KMS-11 (cell line): Measurements from ENCODE around the gene THAP12.

Experiments
- H2AFZ ChIP-seq: fragments of 200-600 bp; sonication (generic); 2 replicates; pipeline ENCODE4 v1.6.1; 2016; ENCODE audit warnings: antibody characterized with exemption, mixed run types, low read depth
- H3K27ac ChIP-seq: fragments of 200-600 bp; sonication (generic); 2 replicates; pipeline ENCODE4 v1.6.1; 2016; ENCODE audit warnings: mild to moderate bottlenecking, mixed run types
- H3K27me3 ChIP-seq: fragments of 200-600 bp; sonication (generic); 2 replicates; pipeline ENCODE4 v1.6.1; 2017; ENCODE audit warnings: mild to moderate bottlenecking, low read depth, mixed run types, moderate library complexity; ENCODE audit not compliant: insufficient read depth
- H3K36me3 ChIP-seq: fragments of 200-600 bp; sonication (generic); 2 replicates; pipeline ENCODE4 v1.6.1; 2017; ENCODE audit warnings: mild to moderate bottlenecking, mixed run types; ENCODE audit not compliant: insufficient read depth
- H3K4me1 ChIP-seq: fragments of 200-600 bp; sonication (generic); 2 replicates; pipeline ENCODE4 v1.6.1; 2016; ENCODE audit warnings: mild to moderate bottlenecking, low read depth, mixed run types; ENCODE audit not compliant: poor library complexity, severe bottlenecking
- H3K4me2 ChIP-seq: fragments of 200-600 bp; sonication (generic); 2 replicates; pipeline ENCODE4 v1.7.0; 2016; ENCODE audit warnings: mild to moderate bottlenecking, mixed run types
- H3K4me3 ChIP-seq: fragments of 200-600 bp; sonication (generic); IDR thresholded peaks from 2 replicates; pipeline ENCODE4 v1.6.1; 2017; ENCODE audit warnings: low read depth, low read length, mixed read lengths; ENCODE audit not compliant: insufficient read depth
- H3K79me2 ChIP-seq: fragments of 200-600 bp; sonication (generic); 2 replicates; pipeline ENCODE4 v1.6.1; 2016; ENCODE audit warnings: low read depth, mixed run types; ENCODE audit not compliant: insufficient read depth
- H3K9ac ChIP-seq: fragments of 200-600 bp; sonication (generic); 2 replicates; pipeline ENCODE4 v1.6.1; 2016; ENCODE audit warnings: mild to moderate bottlenecking, mixed run types
- H4K20me1 ChIP-seq: fragments of 200-600 bp; sonication (generic); 2 replicates; pipeline ENCODE4 v1.6.1; 2016; ENCODE audit warnings: mild to moderate bottlenecking, mixed run types; ENCODE audit not compliant: insufficient read depth
- TF ChIP-seq, protein P1 (sequence below): fragments of 200-600 bp; sonication (generic); conservative IDR thresholded peaks from 2 replicates; pipeline ENCODE4 v1.6.1; 2017; ENCODE audit warnings: low read depth, mild to moderate bottlenecking, antibody characterized with exemption, low read length, moderate library complexity, mixed read lengths

THAP12 gene

DNA sequence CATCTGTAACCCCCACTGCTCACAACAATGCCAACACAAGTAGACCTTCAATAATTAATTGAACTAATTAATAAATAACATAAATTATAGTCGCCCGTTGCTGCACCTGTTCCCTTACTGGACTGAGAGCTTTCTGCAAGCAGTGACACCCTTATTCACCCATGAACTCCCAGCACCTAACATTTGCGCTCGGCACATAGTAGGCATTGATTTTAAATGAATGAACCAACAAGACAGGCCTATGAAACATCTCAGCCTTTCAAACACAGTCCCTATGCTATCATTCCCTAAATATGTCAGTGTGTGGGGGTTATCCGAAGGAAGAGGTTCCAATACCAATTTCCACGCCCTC, 1.1 kb downstream of the THAP12 start:
- peak overlapping the region; percentile 84 for H3K4me2 ChIP-seq
- H3K27ac ChIP-seq, result peak overlapping the region; percentile 69
- H3K36me3 ChIP-seq, result no peaks in the 10 kb centered on the region
- H2AFZ ChIP-seq, result peak overlapping the region; percentile 70
- peaks cover 17% of the 10 kb centered on the region for H4K20me1 ChIP-seq
- H3K27me3 ChIP-seq, result no peaks in the 10 kb centered on the region
- TF ChIP-seq, protein P1, sequence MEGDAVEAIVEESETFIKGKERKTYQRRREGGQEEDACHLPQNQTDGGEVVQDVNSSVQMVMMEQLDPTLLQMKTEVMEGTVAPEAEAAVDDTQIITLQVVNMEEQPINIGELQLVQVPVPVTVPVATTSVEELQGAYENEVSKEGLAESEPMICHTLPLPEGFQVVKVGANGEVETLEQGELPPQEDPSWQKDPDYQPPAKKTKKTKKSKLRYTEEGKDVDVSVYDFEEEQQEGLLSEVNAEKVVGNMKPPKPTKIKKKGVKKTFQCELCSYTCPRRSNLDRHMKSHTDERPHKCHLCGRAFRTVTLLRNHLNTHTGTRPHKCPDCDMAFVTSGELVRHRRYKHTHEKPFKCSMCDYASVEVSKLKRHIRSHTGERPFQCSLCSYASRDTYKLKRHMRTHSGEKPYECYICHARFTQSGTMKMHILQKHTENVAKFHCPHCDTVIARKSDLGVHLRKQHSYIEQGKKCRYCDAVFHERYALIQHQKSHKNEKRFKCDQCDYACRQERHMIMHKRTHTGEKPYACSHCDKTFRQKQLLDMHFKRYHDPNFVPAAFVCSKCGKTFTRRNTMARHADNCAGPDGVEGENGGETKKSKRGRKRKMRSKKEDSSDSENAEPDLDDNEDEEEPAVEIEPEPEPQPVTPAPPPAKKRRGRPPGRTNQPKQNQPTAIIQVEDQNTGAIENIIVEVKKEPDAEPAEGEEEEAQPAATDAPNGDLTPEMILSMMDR, result no peak
- peak overlapping the region; percentile 46 for H3K4me3 ChIP-seq
- peak overlapping the region; percentile 94 for H3K9ac ChIP-seq
- peaks cover 58% of the 10 kb centered on the region for H3K79me2 ChIP-seq
- peaks cover 50% of the 10 kb centered on the region for H3K4me1 ChIP-seq

DNA sequence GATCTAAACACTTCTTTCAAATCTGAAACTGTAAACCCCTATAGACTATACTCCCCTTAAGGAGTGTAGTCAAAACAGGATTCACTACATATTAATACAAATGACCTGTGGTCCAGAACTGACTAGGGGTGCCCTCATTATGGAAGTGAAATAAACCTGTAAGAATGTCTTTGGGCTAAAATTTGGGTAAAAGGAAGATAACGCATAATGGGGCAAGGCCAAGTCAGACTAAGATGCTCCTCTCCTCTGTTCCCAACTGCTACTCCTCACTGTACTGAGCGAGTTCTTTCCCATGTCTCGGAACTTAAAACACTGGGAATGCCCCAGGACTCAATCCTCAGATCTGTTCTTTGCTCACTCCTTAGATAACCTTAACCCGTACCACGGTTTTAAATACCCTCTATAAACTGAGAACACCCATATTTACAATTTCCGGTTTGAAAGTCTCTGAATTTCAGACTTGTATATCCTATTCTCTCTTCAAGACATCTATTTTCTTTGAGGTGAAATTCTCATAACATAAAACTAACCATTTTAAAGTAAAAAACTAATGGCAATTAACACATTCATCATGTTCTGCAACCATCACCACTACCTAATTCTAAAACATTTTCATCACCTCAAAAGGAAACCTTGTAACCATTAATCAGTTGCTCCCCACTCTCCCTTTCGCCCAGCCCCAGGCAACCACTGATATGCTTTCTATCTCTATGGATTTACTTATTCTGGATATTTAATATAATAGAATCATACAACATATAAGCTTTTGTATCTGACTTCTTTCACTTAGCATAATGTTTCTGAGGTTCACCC, 4.0 kb downstream of the THAP12 start:
- Histone ChIP-seq H3K27me3 (no peaks in the 10 kb centered on the region), H3K4me3 (no peak overlapping the region), H2AFZ (no peak overlapping the region), H3K79me2 (peaks cover 86% of the 10 kb centered on the region), H3K4me2 (no peak overlapping the region), H3K36me3 (no peaks in the 10 kb centered on the region), H3K4me1 (peaks cover 45% of the 10 kb centered on the region), H4K20me1 (peaks cover 21% of the 10 kb centered on the region), H3K9ac (no peak overlapping the region), H3K27ac (no peak overlapping the region)
- TF ChIP-seq, protein P1, result no peak

DNA sequence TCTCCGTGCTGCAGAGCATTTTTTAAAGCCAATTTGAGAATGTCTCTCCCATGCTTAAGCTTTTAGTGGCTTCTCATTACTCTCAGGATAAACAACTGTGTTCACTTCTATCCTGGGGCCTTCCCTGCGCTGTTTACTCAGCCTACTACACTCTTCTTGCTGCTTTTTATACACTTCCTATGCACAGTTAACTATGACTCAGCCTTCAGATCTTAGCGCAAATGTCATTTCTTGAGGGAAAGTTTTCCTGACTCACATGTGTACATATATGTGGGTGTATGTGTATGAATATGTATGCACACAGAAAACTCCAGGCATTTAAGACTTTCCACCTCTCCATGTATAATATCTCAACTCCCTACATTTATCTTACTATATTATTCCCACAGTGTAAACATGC, 9.8 kb downstream of the THAP12 start:
- Histone ChIP-seq H3K36me3 (no peaks in the 10 kb centered on the region), H4K20me1 (peaks cover 26% of the 10 kb centered on the region), H3K27ac (no peak overlapping the region), H3K9ac (no peak overlapping the region), H3K4me3 (no peak overlapping the region), H3K4me2 (no peak overlapping the region), H3K27me3 (no peaks in the 10 kb centered on the region), H3K4me1 (peaks cover 34% of the 10 kb centered on the region), H2AFZ (no peak overlapping the region), H3K79me2 (peaks cover 97% of the 10 kb centered on the region)
- TF ChIP-seq, protein P1, result no peak

DNA sequence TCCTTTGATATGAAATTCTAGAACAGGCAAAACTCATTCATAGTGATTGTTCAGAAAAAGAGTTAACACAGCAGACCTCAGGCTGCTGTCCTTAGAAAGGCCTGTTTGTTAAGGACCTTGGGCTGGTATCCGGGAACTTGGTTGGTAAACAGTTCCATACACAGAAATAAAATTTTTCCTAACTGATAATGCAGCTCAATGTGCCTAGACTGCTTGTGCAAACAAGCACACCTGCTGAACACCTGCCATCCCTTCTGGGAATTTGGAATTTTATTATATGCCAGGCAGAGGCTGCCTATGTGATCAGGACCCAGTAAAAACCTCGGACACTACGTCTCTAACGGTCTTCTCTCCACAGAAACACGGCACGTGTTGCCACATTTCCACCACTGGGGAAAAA, 11.5 kb downstream of the THAP12 start:
- Histone ChIP-seq H3K4me3 (no peak overlapping the region), H3K27ac (no peak overlapping the region), H3K4me1 (peaks cover 42% of the 10 kb centered on the region), H4K20me1 (peaks cover 19% of the 10 kb centered on the region), H2AFZ (no peak overlapping the region), H3K27me3 (no peaks in the 10 kb centered on the region), H3K9ac (no peak overlapping the region), H3K36me3 (no peaks in the 10 kb centered on the region), H3K4me2 (no peak overlapping the region), H3K79me2 (peaks cover 95% of the 10 kb centered on the region)
- TF ChIP-seq, protein P1, result no peak
